Epithelial cell of esophagus (primary cell): ENCODE results near the gene SH3RF2.
"Not testable (repeated sequence)": the region's sequence is repeated elsewhere in the genome, so short reads cannot be mapped to it uniquely, and the experiment has no call there.

Experiments
- DNase-seq: peaks from one replicate; pipeline ENCODE4 v3.0.0; 2010; ENCODE audit warnings: low read depth
- H3K4me3 ChIP-seq: 2 replicates; pipeline ENCODE4 v1.5.1; 2011; ENCODE audit warnings: mild to moderate bottlenecking, low read length, control low read depth
- CTCF ChIP-seq: IDR thresholded peaks from 2 replicates; pipeline ENCODE4 v1.5.1; 2011; ENCODE audit warnings: low read depth, mild to moderate bottlenecking, low read length, control low read depth, inconsistent platforms; ENCODE audit not compliant: insufficient read depth; ENCODE audit errors: missing control alignments

SH3RF2 gene

GRCh38 chr5:145936401-145937131 is at the start of gene SH3RF2:
SH3RF2 (plus strand) TSS chr5:145936578; CDS start chr5:145937929, 1,351 bp downstream.
- TF ChIP-seq CTCF: no peak

GRCh38 chr5:145887217-145887616 is 49.2 kb upstream of the SH3RF2 start:
- TF ChIP-seq CTCF: no peak
- no peak for DNase-seq
- no peak overlapping the region for H3K4me3 ChIP-seq

More at GRCh38 chr5:145936401-145937131, at the start of gene SH3RF2:
- peak; percentile 87 for DNase-seq
- peak within 1 kb of the TSS; percentile 94 for H3K4me3 ChIP-seq

GRCh38 chr5:145887976-145888574 is 48.3 kb upstream of the SH3RF2 start:
- H3K4me3 ChIP-seq: no peak overlapping the region
- peak; percentile 97 for TF ChIP-seq CTCF
- DNase-seq: peak; percentile 72

- no peak for TF ChIP-seq CTCF
Observed at GRCh38 chr5:145889611-145890010, 46.8 kb upstream of the SH3RF2 start.

GRCh38 chr5:145891378-145891777 is 45.0 kb upstream of the SH3RF2 start:
- not testable (repeated sequence) for H3K4me3 ChIP-seq, DNase-seq

More at GRCh38 chr5:145889611-145890010, 46.8 kb upstream of the SH3RF2 start:
- DNase-seq: no peak
- no peak overlapping the region for H3K4me3 ChIP-seq

- H3K4me3 ChIP-seq: no peak overlapping the region
- no peak for DNase-seq
- TF ChIP-seq CTCF: no peak
Observed at GRCh38 chr5:145898171-145898570, 38.2 kb upstream of the SH3RF2 start.

- DNase-seq: no peak
- H3K4me3 ChIP-seq: no peak overlapping the region
- no peak for TF ChIP-seq CTCF
Observed at GRCh38 chr5:145902421-145902820, 34.0 kb upstream of the SH3RF2 start.
